ENCODE measurements around the gene TMEM51.

Gene TMEM51, protein sequence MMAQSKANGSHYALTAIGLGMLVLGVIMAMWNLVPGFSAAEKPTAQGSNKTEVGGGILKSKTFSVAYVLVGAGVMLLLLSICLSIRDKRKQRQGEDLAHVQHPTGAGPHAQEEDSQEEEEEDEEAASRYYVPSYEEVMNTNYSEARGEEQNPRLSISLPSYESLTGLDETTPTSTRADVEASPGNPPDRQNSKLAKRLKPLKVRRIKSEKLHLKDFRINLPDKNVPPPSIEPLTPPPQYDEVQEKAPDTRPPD

DNA sequence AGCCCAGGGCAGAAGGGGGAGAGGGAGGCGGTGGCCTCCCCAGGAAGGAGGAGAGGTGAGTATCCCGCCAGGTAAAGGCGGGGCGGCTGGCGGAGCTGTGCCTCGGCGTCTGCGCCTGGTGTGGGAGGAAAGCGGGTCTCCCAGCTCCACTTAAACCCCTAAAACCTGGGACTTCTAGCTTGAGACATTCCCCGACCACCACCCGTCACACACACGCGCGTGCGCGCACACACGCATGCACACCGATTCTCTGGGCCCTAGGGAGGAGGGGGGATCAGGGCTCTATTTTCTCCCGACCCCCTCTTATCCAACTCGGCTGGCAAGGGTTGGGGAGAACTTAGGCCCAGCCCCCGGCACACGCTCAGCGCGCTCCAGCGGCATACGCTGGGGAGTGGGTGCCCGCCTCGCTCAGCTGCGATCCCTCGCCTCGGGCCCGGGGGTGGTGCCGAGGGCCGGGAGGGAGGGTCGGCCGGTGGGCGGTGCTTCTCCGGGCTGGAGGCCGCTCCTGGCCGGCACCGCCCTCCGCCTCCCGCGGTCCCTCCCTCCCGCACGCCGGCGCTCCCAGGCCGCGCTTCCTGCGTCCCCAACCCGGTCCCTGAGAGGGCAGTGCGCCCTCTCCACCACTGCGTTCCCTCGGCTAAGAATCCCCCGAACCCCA is at the start of gene TMEM51:
Gene TMEM51 (plus strand): TSS at position 564 of the 658 bp plus-strand sequence. CDS start 61,341 bp downstream, outside the sequence.
- DNase-seq, result no peak

DNA sequence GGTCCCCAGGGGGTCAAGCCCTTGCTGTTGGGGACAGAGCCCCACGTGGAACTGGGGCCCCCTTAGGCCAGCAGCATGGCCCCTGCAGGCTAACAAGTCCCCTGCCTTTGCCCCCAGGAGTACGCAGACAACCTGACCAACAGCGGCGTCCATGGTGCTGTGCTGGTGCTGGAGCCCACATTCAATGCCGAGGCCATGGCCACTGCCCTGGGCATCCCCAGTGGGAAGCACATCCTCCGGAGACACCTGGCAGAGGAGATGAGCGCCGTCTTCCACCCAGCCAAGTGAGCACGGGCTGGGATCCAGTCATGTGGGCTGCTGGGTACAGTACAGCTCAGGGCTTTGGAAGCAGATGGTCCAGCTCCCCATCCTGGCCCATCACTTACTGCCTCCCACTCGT is 49.6 kb upstream of the TMEM51 start:
- no peak for DNase-seq

DNA sequence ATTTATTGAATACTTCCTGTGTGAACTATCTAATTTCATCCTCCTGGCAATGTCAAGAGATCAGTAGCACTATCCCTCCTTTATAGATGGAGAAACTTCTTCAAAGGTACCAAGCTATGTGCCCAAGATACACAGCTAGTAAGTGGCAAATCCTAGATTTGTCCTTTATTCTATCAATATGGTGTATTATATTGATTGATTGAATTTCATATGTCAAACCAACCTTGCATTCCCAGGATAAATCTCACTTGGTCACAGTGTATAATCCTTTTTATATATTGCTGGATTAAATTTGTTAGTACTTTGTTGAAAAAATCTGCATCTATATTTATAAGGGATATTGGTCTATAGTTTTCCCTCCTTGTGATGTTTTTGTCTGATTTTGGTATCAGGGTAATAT is 48.8 kb upstream of the TMEM51 start:
- no peak for DNase-seq

DNA sequence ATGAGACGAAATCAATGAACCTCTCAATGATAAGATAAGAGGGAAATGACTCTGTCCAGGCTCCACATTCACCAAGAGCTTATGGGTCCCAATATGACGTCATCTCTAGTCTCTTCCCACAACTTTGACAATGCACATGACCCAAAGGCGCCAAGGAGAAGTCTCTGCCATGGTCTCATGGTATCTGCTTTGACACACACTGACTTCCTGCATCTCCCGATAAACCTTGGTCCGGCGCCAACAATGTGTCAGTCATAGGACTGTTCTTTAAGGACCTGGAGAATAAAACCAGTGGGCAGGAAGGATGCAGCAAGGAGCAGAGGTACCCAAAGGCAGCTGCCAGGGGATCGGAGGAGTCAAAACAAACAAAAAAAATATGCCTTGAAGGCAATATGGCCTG is 46.9 kb upstream of the TMEM51 start:
- DNase-seq, result no peak

DNA sequence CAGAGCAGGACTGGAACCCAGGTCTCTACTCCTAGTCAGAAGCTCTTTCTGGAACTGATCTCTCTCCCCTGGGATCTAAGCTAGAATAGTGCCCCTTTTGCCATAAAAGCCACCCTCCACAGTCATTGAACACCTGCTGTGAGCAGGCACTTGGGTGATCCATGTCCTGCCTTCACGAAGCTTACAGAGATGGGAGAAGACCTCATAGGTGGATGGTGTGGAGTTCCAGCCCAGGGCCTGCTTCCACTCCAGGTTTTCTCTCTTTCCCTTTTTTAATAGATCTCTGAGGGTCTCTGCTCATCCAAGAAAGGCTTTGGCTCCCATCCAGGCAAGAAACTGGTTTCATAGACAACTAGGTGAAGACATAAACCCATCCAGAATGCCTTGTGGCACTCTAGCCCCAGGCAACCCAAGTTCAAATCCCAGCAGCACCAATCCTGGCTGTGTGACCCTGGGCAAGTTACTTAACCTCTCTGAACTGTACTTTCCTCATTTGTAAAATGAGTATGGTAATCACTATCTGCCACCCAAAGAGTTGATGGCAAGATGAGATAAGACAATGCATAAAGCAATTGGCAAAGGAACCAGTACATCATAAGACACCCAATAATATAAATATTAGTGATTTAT is 46.4 kb upstream of the TMEM51 start:
- no peak for DNase-seq

DNA sequence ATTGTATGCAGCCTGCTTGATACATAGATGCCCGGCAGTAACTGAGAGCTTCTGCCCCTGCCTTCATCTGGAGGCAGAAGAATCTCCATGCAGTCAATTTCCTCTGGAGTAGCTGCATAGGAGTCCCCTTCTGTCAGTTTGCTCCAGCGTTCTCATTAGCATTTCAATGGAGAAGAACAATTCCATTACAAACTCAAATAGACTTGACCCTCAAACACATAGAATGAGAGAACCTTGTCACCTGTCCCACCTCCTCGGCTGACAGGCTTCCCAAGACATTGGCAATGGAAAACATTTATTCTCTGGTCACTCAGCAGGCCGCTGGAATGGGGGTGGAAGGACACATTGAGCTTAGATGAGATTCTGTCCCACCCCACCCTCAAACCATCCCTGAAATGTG is 45.6 kb upstream of the TMEM51 start:
- DNase-seq, result no peak

DNA sequence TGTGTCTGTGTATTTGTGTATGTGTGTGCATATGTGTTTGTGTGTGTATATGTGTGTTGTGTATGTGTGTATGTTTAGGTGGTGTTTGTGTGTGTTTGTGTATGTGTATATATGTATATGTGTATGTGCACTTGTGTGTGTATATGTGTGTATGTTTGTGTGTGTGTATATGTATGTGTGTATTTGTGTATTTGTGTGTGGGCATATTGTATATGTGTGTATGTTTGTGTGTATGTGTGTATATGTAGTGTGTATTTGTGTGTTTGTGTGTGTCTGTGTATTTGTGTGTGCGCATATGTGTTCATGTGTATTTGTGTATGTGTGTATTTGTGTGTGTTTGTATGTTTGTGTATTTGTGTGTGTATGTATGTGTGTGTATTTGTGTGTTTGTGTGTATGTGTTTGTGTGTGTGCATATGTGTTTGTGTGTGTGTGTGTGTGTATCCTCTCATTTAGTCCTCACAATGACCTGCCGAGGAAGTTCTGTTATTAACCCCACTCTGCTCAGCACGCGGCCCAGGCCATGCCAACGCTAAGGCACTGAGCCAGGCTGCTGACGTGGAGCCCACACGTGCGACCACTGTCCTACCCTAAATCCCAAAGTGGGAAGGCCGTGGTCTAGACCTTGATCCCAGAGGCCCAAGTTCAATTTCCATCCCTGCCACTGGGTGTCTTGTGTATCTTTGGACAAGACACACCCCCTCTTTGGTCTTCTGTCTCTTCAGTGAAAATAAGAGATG is 43.2 kb upstream of the TMEM51 start:
- DNase-seq, result no peak

DNA sequence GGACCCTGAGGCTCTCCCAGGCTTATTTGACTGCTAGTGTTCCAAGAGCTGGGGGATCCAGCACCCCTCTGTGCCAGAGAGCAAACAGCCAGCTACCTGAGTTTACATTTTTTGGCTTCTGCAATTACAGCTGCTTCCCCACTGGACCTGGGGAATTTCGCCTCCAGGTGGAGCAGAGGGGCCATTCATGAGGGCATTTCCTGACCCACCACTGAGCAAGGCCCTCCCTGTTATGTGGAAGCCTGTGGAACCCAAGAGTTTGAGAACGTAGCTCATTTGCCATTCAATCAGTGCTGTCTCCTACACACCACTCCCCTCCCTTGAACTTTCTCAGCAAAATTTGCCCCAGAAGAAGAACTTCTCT is 42.7 kb upstream of the TMEM51 start:
- DNase-seq, result no peak

DNA sequence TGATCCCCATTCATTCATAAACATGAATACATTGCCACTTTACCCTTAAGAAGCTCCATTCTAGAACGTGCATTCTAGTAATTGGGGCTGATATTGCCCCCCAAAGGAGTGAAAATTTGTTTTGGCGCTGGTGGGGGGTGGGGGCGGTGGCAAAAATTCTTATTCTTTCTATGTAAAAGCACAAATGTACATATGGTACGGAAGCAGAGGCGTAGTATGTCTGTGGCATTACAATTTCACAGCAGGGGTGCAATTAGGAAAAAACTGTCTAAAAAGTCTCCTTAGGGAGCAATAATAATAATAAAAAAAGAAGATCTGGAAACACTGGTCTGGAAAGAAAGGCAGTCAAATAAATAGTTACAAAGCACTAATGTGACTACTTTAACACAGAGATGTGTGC is 40.4 kb upstream of the TMEM51 start:
- DNase-seq, result no peak

DNA sequence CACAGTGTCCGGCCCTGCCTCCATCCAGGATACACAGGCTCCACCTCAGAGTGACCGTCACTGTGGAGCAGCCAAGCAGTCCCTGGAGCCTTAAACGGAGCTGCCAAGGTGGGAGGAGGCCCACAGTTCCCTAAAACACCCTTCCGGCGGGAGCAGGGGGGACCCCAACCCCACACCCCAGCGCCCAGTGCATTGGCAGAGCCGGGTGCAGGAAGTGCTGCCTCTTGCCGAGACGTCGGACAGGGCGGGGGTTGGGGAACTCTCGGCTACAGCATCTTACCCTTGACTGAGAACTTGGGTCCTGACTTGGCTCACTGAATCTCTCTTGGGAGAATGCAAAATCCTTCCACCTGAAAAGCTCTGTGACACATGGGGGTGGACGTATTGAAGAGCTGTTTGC is 38.7 kb upstream of the TMEM51 start:
- no peak for DNase-seq

DNA sequence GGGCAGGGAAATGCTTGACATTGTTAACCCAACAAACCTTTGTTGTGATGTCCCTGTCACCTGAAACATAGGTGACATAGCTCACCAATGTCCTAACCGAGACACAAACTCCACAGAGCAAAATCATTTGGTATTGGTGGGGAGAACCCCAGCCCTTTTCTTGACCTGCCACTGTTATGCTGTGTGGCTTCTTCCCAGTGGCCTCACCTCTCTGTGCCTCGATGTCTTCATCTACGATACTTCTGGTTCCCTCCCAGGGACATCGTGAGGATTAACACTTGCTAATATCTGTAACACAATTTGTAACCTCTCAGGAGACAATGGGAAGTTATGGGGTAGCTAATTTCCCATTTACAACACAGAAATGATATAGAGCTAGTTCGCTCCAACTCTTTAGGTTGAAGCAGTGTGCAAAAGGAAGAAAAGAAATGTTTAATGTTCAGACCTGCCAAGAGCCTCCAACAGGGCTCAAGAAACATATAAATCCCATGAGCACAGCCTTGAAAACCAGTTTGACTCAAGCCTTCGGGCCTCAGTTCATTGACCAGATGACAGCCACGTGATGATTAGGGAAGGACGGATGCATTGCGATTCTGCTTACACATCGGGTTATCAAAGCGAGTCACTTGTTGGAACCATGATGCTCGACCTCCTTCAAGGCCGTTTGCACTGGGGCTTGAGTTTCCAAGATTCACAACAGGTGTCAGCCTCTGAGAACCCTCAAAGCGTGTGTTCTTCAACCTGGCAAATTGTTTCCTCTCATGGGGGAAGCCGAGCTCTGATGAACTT is 37.8 kb upstream of the TMEM51 start:
- no peak for DNase-seq

DNA sequence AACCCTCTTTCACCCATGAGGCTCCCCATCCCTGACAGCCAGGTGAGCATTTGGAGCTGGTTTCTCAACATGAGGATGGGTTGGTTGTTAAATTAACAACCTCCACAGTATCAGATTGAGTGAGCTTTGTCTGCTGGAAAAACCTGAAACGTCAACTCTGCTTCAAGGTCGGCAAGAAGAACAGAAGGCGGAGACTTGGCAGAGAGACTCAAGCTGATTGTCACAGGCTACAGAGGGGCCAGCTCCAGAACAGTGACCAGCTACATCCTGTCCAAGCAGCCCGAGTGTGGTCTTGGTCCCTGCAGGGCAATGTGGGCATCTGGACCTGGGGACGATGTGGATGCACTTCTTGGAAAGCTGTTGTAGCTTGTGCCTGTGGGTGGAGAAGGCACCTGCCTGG is 36.6 kb upstream of the TMEM51 start:
- DNase-seq, result no peak

DNA sequence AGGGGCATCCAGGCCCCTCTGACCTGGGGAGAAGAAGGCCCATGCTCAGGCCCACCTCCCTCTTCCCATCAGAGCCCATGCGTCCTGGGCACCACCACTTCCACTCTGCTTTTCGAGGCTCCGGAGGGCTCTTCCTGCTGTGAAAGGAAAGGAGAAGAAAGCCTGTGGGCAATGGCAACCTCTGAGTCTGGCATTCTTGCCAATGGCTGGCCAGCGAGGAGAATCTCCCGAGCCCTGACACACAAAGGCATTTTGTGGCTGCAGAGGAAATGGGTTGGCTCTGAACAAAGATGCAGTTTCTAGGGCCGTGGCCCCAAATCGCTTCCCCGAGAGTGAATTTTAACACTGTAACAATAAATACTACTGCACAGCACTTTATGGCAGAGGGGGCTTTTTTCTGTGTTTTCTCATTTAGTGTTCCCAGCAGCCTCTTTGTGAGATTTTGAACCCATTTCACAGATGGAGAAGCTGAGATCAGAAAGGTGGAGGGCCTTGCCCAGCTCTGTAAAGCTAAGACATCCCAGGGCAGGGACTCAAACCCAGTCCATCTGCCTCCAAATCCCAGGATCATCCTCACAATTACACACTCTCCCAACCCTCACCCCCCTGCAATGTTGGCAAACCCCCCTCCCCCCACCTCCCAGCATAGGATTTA is 35.7 kb upstream of the TMEM51 start:
- no peak for DNase-seq

DNA sequence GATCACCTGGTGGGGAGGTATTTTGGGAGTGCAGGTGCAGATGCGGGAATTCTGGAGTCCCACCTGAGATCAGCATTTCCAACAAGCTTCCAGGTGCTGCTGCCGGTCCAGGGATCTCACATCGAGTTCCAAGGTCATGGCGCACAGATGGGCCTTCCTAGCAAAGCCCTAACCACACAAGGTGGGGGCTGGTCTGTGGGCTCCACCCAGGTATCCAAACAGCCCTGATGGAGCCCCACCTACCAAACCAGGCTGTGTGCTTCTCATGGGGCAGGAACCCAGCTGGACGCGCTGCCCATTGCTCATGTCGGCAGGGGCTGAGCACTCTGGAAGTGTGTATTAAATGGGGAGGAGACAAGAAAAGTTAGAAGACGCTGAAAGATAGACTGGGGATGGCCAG is 35.0 kb upstream of the TMEM51 start:
- DNase-seq, result no peak

DNA sequence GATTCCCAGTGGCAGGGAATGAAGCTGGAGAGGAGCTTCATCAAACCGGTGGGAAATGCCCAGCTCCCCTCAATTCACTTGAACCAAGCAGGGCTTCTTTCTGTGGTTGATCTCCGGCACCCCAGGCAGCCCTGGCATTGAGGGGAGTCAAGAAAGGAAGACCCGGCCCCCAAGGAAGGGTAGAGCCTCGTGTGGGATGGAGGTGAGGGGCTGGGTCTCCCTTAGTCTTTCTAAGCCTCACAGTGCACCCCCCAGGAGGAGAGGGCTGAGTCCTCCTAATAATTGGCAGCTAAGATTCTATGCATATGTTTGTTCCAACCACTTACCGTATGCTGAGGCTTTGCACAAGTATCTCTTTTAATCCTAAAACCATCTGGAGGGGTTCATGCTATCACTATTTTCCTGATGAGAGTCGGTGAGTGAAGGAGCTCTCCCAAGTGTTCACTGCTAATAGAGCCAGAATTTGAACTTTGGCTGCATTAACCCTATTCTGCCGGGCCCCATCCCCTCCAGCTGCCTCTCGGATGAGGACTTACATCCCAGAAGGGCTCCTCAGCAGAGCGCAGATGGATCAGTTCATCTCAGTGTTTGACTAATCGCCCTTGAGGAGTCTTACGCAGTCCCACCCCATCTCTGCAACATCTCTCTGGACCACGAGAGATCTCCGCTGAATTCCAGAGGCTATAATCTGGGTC is 33.1 kb upstream of the TMEM51 start:
- no peak for DNase-seq

DNA sequence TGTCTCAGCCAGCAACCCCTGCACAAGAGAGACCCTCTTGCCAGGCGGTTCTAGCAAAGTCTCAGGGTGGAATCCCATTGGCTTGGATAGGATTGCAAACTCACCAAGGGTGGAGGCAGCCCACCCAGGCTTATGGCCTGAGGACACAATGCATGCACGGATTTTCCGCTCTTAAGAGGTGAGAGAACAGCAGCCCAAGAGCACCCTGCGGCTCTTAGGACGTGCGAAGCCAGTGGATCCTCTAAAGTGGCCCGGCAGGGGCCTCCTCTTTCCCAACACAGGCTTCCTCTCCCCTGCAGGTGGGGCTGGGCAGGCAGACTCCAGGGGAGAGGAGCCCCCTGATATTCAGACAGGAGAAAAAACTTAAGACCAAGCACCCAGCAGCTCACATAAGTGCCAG is 31.2 kb upstream of the TMEM51 start:
- no peak for DNase-seq

DNA sequence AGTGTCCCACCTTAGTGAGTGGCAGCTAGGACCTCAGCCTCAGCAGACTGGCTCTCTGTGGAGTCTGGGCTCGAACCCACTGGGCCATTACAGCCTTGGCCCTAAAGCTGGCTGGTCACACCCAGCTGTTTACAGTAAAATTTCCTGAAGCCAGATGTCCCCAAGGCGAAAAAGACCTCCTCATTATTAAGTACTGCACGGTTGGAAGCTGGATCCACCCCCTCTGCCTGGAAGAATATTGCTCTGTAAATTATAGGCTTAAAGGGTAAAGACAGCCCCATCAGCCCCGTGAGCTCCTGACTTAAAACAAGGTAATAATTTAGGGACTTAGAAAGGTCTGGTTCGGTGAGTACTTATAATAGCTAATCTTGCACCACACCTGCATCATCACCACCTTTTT is 30.3 kb upstream of the TMEM51 start:
- no peak for DNase-seq

DNA sequence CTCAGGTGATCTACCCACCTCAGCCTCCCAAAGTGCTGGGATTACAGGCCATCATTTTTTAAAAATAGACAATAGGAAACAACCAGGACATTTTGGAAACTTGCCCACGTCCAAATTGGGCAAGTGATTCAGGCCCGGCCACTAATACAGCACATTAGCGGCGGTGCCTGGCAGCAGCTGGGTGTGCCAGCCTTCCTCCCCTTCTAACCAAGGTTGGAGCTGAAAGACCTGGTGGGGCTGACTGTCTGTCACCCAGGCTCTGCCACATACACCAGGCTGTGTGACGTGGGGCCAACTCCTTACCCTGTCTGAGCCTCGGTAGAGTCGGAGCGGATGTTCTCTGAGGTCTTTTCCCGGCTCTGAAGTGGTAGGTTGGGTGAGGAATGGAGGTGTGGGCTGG is 29.6 kb upstream of the TMEM51 start:
- DNase-seq, result no peak

DNA sequence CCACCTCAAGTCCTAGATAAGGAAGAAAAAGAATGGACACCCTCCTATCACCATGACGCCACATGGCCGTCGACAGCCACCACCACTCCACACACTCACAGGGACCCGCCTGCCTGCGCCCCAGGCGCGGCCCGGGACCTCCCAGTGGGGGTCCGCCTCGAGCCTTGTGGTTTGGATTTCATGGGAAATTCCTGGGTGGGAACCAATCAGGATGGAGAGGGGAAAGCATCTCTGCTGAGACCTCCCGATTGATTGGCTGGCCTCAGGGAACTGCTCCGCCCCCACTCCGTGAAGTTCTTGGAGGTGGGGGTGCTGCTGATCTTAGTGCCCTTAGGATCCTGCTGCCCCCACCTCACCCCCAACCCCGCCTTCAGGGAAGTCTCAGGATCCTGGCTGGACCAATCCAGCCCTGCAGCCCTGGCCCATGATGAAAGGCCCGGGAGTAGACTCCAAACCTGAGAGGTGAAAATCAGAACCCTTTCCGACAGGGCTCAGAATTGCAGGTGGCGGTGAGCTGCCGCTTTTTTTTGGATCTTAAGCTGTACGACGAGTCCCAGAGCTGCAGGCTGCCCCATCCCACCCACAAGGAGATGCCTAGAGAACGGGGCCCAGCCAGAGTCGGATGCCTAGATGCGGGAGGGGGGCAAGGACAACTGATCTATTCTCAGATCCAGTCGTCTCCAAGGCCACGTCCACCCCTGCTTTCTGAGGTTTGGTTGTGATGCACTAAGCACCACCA is 29.0 kb upstream of the TMEM51 start:
- no peak for DNase-seq

DNA sequence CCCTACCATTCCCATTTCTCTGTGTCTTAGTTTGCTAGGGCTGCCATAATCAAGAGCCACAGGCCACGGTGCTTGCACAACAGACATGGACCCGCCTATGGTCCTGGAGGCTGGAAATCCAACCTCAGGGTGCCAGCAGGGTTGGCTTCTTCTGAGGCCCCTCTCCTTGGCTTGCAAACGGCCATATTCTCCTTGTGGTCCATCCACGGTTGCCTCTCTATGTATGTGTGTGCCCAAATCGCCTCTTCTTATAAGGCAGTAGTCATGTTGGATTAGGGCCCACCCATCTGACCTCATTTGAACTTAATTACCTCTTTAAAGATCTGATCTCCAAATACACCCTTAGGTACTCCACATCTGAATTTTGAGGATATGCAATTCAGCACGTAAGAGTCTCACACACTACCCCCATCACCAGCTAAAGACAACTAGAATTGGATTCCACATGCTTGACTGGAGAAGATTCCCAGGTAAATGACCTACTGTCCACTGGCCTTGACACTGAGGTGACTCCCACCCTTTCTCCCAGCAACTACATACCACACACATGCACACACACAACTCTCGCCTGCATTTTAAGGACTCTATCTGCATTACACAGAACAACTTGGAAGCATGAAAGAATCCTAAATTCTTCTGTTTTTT is 28.3 kb upstream of the TMEM51 start:
- DNase-seq, result no peak

DNA sequence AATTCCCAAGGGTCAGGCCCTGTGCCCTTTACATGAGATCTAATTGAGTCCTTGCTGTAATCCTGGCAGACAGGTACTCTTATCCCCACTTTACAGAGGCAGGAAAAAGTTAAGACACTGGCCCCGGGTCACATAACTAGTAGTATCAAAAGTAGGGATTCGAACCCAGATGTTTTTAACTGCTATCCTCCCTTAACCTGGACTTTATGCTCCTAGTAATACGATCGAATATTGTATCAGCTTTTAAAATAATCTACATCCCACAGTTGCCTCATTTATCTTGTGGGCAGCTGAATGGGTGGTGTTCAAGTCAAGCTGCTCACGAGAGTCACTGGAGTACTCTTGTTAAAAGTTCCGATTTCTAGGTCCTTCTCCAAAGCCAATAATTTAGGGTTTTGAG is 25.5 kb upstream of the TMEM51 start:
- DNase-seq, result no peak

Measured in activated gamma-delta T cell treated with Interleukin-2 at 50 U/mL for 16 hours (primary cell).